Measurements from ENCODE around the gene DNM2.

The DNM2 gene

GRCh38 chr19:10699650-10700335, 18.1 kb upstream of the DNM2 start:
- H3K4me3 Mint-ChIP-seq = no peak overlapping the region
- DNase-seq = peak; percentile 86
- peaks cover 5% of the 10 kb centered on the region for H3K36me3 Mint-ChIP-seq
- peak overlapping the region; percentile 52 for H3K27ac Mint-ChIP-seq
- CTCF ChIA-PET = interaction anchor here (0.6 to 9.1 kb wide), 30 partner anchors 10 to 227 kb away, joined by 3 to 156 read pairs (median 4); no protein-coding TSS in a partner anchor
- no peaks in the 10 kb centered on the region for H3K9me3 Mint-ChIP-seq
- peaks cover 30% of the 10 kb centered on the region for H3K27me3 Mint-ChIP-seq
- peaks cover 26% of the 10 kb centered on the region for H3K4me1 Mint-ChIP-seq

GRCh38 chr19:10701955-10702525, 15.8 kb upstream of the DNM2 start:
- H3K27ac Mint-ChIP-seq = peak overlapping the region; percentile 79
- H3K36me3 Mint-ChIP-seq = peaks cover 2% of the 10 kb centered on the region
- H3K27me3 Mint-ChIP-seq = peaks cover 8% of the 10 kb centered on the region
- no peaks in the 10 kb centered on the region for H3K9me3 Mint-ChIP-seq
- DNase-seq = peak; percentile 44
- CTCF ChIA-PET = interaction anchor here (0.9 to 9.1 kb wide), 13 partner anchors 46 to 219 kb away, joined by 3 to 156 read pairs (median 4); no protein-coding TSS in a partner anchor
- H3K4me3 Mint-ChIP-seq = peak overlapping the region; percentile 88
- peaks cover 12% of the 10 kb centered on the region for H3K4me1 Mint-ChIP-seq

- Mint-ChIP-seq H3K27ac (no peak overlapping the region), H3K4me1 (peaks cover 4% of the 10 kb centered on the region), H3K36me3 (peaks cover 2% of the 10 kb centered on the region), H3K27me3 (no peaks in the 10 kb centered on the region), H3K9me3 (no peaks in the 10 kb centered on the region), H3K4me3 (no peak overlapping the region)
- no peak for DNase-seq
- CTCF ChIA-PET = interaction anchor here (0.7 kb wide), 1 partner anchor 11 kb away, joined by 3 read pairs; the partner anchor contains the start of gene DNM2
These were observed 10.9 kb upstream of the DNM2 start for GRCh38 chr19:10706990-10707389.

- Mint-ChIP-seq H3K9me3 (no peaks in the 10 kb centered on the region), H3K27ac (no peak overlapping the region), H3K4me3 (no peak overlapping the region), H3K27me3 (no peaks in the 10 kb centered on the region), H3K4me1 (no peaks in the 10 kb centered on the region), H3K36me3 (peaks cover 2% of the 10 kb centered on the region)
- DNase-seq = no peak
- CTCF ChIA-PET = interaction anchor here (0.7 kb wide), 1 partner anchor 11 kb away, joined by 3 read pairs; the partner anchor contains the start of gene DNM2
These were observed 10.4 kb upstream of the DNM2 start for GRCh38 chr19:10707440-10707839.

GRCh38 chr19:10708291-10708690, 9.6 kb upstream of the DNM2 start:
- DNase-seq = no peak
- Mint-ChIP-seq H3K27ac (no peak overlapping the region), H3K4me1 (peaks cover 3% of the 10 kb centered on the region), H3K4me3 (no peak overlapping the region), H3K36me3 (peaks cover 2% of the 10 kb centered on the region), H3K9me3 (no peaks in the 10 kb centered on the region), H3K27me3 (no peaks in the 10 kb centered on the region)
- CTCF ChIA-PET = interaction anchor here (1.2 kb wide), 1 partner anchor 9 kb away, joined by 5 read pairs; the partner anchor contains the start of gene DNM2

GRCh38 chr19:10712045-10712444, 5.8 kb upstream of the DNM2 start:
- CTCF ChIA-PET = interaction anchor here (1.3 kb wide), 1 partner anchor 13 kb away, joined by 4 read pairs; no protein-coding TSS in a partner anchor
- DNase-seq = no peak
- Mint-ChIP-seq H3K4me1 (peaks cover 14% of the 10 kb centered on the region), H3K27ac (no peak overlapping the region), H3K4me3 (no peak overlapping the region), H3K27me3 (no peaks in the 10 kb centered on the region), H3K9me3 (no peaks in the 10 kb centered on the region), H3K36me3 (peaks cover 7% of the 10 kb centered on the region)

GRCh38 chr19:10712754-10713153, 5.1 kb upstream of the DNM2 start:
- Mint-ChIP-seq H3K27me3 (no peaks in the 10 kb centered on the region), H3K9me3 (no peaks in the 10 kb centered on the region), H3K27ac (no peak overlapping the region), H3K4me3 (no peak overlapping the region), H3K4me1 (peaks cover 17% of the 10 kb centered on the region), H3K36me3 (peaks cover 7% of the 10 kb centered on the region)
- CTCF ChIA-PET = no interaction called here
- no peak for DNase-seq

- no peaks in the 10 kb centered on the region for H3K9me3 Mint-ChIP-seq
- H3K36me3 Mint-ChIP-seq = peaks cover 7% of the 10 kb centered on the region
- no peak overlapping the region for H3K4me3 Mint-ChIP-seq
- peak; percentile 28 for DNase-seq
- no peak overlapping the region for H3K27ac Mint-ChIP-seq
- H3K27me3 Mint-ChIP-seq = no peaks in the 10 kb centered on the region
- CTCF ChIA-PET = no interaction called here
- H3K4me1 Mint-ChIP-seq = peaks cover 17% of the 10 kb centered on the region
These were observed 4.6 kb upstream of the DNM2 start for GRCh38 chr19:10713317-10713716.

- H3K4me3 Mint-ChIP-seq = peak overlapping the region; percentile 68
- peaks cover 43% of the 10 kb centered on the region for H3K4me1 Mint-ChIP-seq
These were observed 874 bp upstream of the DNM2 start for GRCh38 chr19:10717054-10717355.

GRCh38 chr19:10718205-10719196, 622 bp downstream of the DNM2 start:
- no peaks in the 10 kb centered on the region for H3K9me3 Mint-ChIP-seq
- peaks cover 21% of the 10 kb centered on the region for H3K36me3 Mint-ChIP-seq
- DNase-seq = peak; percentile 70
- H3K27ac Mint-ChIP-seq = peak overlapping the region; percentile 93
- CTCF ChIA-PET = interaction anchor here (0.7 to 8.9 kb wide), 25 partner anchors 9 to 154 kb away, joined by 3 to 142 read pairs (median 4); partner anchors contain the start of genes CARM1, QTRT1 and TMED1
- no peaks in the 10 kb centered on the region for H3K27me3 Mint-ChIP-seq
- peaks cover 43% of the 10 kb centered on the region for H3K4me1 Mint-ChIP-seq
- peak overlapping the region; percentile 98 for H3K4me3 Mint-ChIP-seq

More at GRCh38 chr19:10717054-10717355, 874 bp upstream of the DNM2 start:
- Mint-ChIP-seq H3K27ac (peak overlapping the region; percentile 78), H3K9me3 (no peaks in the 10 kb centered on the region), H3K36me3 (peaks cover 19% of the 10 kb centered on the region), H3K27me3 (no peaks in the 10 kb centered on the region)
- CTCF ChIA-PET = interaction anchor here (0.6 to 8.9 kb wide), 20 partner anchors 8 to 224 kb away, joined by 3 to 142 read pairs (median 8); partner anchors contain the start of genes CARM1 and TMED1
- no peak for DNase-seq

- H3K9me3 Mint-ChIP-seq = no peaks in the 10 kb centered on the region
- CTCF ChIA-PET = interaction anchor here (0.9 to 8.9 kb wide), 7 partner anchors 8 to 145 kb away, joined by 3 to 142 read pairs (median 3); no protein-coding TSS in a partner anchor
- DNase-seq = peak; percentile 35
- peak overlapping the region; percentile 93 for H3K27ac Mint-ChIP-seq
- no peaks in the 10 kb centered on the region for H3K27me3 Mint-ChIP-seq
- H3K4me1 Mint-ChIP-seq = peaks cover 45% of the 10 kb centered on the region
- H3K4me3 Mint-ChIP-seq = peak overlapping the region; percentile 98
- peaks cover 18% of the 10 kb centered on the region for H3K36me3 Mint-ChIP-seq
These were observed 1.6 kb downstream of the DNM2 start for GRCh38 chr19:10719466-10719961.

GRCh38 chr19:10720607-10721125, 2.8 kb downstream of the DNM2 start:
- CTCF ChIA-PET = interaction anchor here (0.8 to 8.9 kb wide), 3 partner anchors 11 to 144 kb away, joined by 4 to 142 read pairs (median 4); no protein-coding TSS in a partner anchor
- peak overlapping the region; percentile 23 for H3K4me3 Mint-ChIP-seq
- no peaks in the 10 kb centered on the region for H3K27me3 Mint-ChIP-seq
- no peaks in the 10 kb centered on the region for H3K9me3 Mint-ChIP-seq
- H3K36me3 Mint-ChIP-seq = peaks cover 22% of the 10 kb centered on the region
- no peak overlapping the region for H3K27ac Mint-ChIP-seq
- no peak for DNase-seq
- peaks cover 51% of the 10 kb centered on the region for H3K4me1 Mint-ChIP-seq

- no peaks in the 10 kb centered on the region for H3K27me3 Mint-ChIP-seq
- DNase-seq = no peak
- H3K27ac Mint-ChIP-seq = no peak overlapping the region
- no peaks in the 10 kb centered on the region for H3K9me3 Mint-ChIP-seq
- CTCF ChIA-PET = no interaction called here
- peaks cover 39% of the 10 kb centered on the region for H3K36me3 Mint-ChIP-seq
- no peak overlapping the region for H3K4me3 Mint-ChIP-seq
- H3K4me1 Mint-ChIP-seq = peaks cover 63% of the 10 kb centered on the region
These were observed 5.7 kb downstream of the DNM2 start for GRCh38 chr19:10723591-10723990.
